Mesothelial cell of epicardium (in vitro differentiated cells): ENCODE data around the gene POLR3H. TPM values are rescaled to one million over a fixed set of nuclear protein-coding genes. Genes with fewer than 3 reads are reported as not detected.

ENCODE experiments used
- DNase-seq, 2 experiments: peaks; one replicate each; pipeline ENCODE4 v3.0.0; 2021; ENCODE audit warnings: low spot score in 2 of 2; ENCODE audit not compliant: unreplicated experiment in 2 of 2
- H3K27ac Mint-ChIP-seq: 2 replicates; pipeline ENCODE4 v1.8.0; 2021; ENCODE audit warnings: mixed read lengths
- H3K27me3 Mint-ChIP-seq: 2 replicates; pipeline ENCODE4 v1.8.0; 2021; ENCODE audit warnings: low read depth, mixed read lengths
- H3K36me3 Mint-ChIP-seq: 2 replicates; pipeline ENCODE4 v1.8.0; 2021; ENCODE audit warnings: mixed read lengths
- H3K4me1 Mint-ChIP-seq: 2 replicates; pipeline ENCODE4 v1.8.0; 2021; ENCODE audit warnings: mixed read lengths
- H3K4me3 Mint-ChIP-seq: 2 replicates; pipeline ENCODE4 v1.8.0; 2021; ENCODE audit warnings: mild to moderate bottlenecking, moderate library complexity, mixed read lengths
- H3K9me3 Mint-ChIP-seq: 2 replicates; pipeline ENCODE4 v1.8.0; 2021; ENCODE audit warnings: mixed read lengths
- CTCF ChIP-seq: fragments of 200-600 bp; sonication (generic); IDR thresholded peaks from one replicate; pipeline ENCODE4 v1.5.0; 2021; ENCODE audit warnings: antibody characterized with exemption; ENCODE audit not compliant: unreplicated experiment
- total RNA-seq: library from RNA; stranded (reverse); gene quantifications from 3 replicates; pipeline ENCODE4 v1.2.1, GENCODE V29; 2021

Gene POLR3H
- total RNA-seq, 1 donor from 2014 or later = 47.4 TPM

GRCh38 chr22:41478473-41478872 is 65.8 kb downstream of the POLR3H start:
- H3K9me3 Mint-ChIP-seq = no peaks in the 10 kb centered on the region
- DNase-seq = no peak
- no peaks in the 10 kb centered on the region for H3K36me3 Mint-ChIP-seq
- no peak overlapping the region for H3K4me3 Mint-ChIP-seq
- TF ChIP-seq CTCF = no peak
- no peaks in the 10 kb centered on the region for H3K4me1 Mint-ChIP-seq
- no peak overlapping the region for H3K27ac Mint-ChIP-seq
- no peaks in the 10 kb centered on the region for H3K27me3 Mint-ChIP-seq

Other genes with a start within 250 kb of the POLR3H start
- gene ZC3H7B, start 242.9 kb downstream of the POLR3H start, total RNA-seq = 85.5 to 86.8 TPM (median 85.6 TPM) in 3 replicates
- gene TEF, start 162.5 kb downstream of the POLR3H start, total RNA-seq = 10.4 to 10.5 TPM (median 10.4 TPM) in 3 replicates
- 40.2 to 44.0 TPM (median 42.1 TPM) in 3 replicates for gene TOB2, start 97.7 kb downstream of the POLR3H start, total RNA-seq
- 38.0 to 47.8 TPM (median 44.2 TPM) in 3 replicates for gene PHF5A, start 75.8 kb downstream of the POLR3H start, total RNA-seq
- 66.9 to 69.9 TPM (median 69.4 TPM) in 3 replicates for gene ACO2, start 75.4 kb downstream of the POLR3H start, total RNA-seq
- 15.6 to 18.3 TPM (median 17.7 TPM) in 3 replicates for gene CSDC2, start 16.5 kb upstream of the POLR3H start, total RNA-seq
- gene PMM1, start 45.4 kb upstream of the POLR3H start, total RNA-seq = 24.4 to 26.2 TPM (median 25.8 TPM) in 3 replicates
- gene DESI1, start 76.6 kb upstream of the POLR3H start, total RNA-seq = 35.4 to 37.5 TPM (median 36.7 TPM) in 3 replicates
- 216 to 221 TPM (median 221 TPM) in 3 replicates for gene XRCC6, start 76.8 kb upstream of the POLR3H start, total RNA-seq
- gene SNU13, start 144.4 kb upstream of the POLR3H start, total RNA-seq = 110 to 116 TPM (median 115 TPM) in 3 replicates
- 0.38 to 2.1 TPM (median 1.3 TPM) in 3 replicates for gene MEI1, start 155.0 kb upstream of the POLR3H start, total RNA-seq